Activated T-cell treated with anti-CD3 and anti-CD28 coated beads, Interleukin-2, amount 50 U/mL, for 48 hours (primary cell): ENCODE measurements around the gene CENPU.
A peak's percentile ranks its signal among the peaks of the same experiment; 100 is the strongest.
"Not testable (repeated sequence)": the region's sequence is repeated elsewhere in the genome, so short reads cannot be mapped to it uniquely, and the experiment has no call there.

Experiments used
- DNase-seq, 2 experiments: peaks; one replicate each; pipeline ENCODE4 v3.0.0-alpha.2; 2020

CENPU gene, protein sequence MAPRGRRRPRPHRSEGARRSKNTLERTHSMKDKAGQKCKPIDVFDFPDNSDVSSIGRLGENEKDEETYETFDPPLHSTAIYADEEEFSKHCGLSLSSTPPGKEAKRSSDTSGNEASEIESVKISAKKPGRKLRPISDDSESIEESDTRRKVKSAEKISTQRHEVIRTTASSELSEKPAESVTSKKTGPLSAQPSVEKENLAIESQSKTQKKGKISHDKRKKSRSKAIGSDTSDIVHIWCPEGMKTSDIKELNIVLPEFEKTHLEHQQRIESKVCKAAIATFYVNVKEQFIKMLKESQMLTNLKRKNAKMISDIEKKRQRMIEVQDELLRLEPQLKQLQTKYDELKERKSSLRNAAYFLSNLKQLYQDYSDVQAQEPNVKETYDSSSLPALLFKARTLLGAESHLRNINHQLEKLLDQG

GRCh38 chr4:184733654-184734524 lies at the start of gene CENPU:
Gene CENPU, minus strand, starts transcription at chr4:184734096. Its CDS starts 34 bp downstream, at chr4:184734062.
- peak; percentile 98 for DNase-seq

DNA sequence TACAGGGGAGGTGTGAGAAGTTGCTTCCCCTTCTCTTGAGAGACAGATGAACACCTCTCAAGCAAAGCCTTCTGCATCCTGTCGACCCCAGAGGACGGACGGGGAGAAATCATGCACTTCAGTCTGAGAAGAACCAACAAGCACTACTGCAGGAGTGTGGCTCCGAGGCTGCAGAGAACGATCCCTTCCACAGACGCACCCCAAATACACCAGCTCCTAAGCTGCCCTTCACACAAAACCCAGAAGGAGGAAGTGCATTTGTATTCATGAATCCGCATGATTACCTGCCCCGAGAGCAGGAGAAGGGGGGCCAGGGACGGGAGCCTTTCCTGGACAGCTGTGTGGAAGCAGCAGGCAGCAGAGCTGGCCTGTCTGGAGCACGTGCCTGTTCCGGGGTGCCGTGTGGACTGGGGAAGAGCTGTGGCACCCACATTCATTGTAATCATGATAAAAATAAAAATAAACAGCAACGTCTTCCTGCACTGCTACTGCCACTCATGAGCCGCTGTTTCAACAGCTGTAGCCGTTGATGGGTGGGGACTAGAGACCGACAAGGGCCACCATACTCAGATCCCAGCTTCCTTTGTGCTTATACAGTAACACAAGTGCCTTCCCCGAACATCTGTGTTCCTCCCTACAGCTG lies 49.0 kb upstream of the CENPU start:
- DNase-seq, result no peak

- not testable (repeated sequence) for DNase-seq
Observed at GRCh38 chr4:184779160-184779559, 45.3 kb upstream of the CENPU start.

DNA sequence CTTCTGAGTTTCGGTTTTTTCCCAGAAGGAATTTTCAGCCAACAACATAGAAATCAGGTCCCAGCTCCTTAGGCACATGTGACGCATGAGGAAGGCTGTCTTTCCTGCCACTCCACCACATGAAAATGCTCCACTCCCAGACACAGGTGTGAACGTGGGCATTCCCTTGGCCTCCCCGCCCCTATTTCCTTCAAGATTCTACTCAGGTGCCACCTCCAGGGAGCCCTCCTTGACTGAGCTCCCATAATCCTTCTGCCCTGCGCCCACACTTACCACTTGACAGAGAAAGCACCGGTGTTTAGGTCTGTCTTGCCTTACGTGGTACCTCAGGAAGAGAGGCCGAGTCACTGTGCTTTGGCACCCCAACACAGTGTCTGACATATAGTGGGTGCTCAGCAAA lies 44.4 kb upstream of the CENPU start:
- DNase-seq, result no peak

DNA sequence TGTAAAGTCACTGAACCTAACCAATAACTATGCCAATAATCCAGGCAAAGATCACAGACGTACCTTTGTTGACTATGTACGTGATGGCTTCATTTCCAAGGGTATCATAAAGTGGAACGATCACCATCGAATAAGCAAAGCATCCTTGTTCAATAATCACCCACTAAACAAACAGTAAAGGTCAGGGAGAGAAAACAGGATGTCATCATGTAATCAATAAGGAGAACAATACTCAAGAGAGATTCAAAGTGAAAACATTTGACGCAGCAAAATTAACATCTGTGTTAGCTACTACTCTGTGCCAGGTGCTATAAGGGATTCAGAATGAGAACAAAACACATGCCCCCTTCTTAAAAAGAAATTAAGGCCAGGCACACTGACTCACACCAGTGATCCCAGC lies 42.9 kb upstream of the CENPU start:
- no peak for DNase-seq

- DNase-seq, result no peak
Observed at GRCh38 chr4:184775854-184776555, 42.1 kb upstream of the CENPU start.

DNA sequence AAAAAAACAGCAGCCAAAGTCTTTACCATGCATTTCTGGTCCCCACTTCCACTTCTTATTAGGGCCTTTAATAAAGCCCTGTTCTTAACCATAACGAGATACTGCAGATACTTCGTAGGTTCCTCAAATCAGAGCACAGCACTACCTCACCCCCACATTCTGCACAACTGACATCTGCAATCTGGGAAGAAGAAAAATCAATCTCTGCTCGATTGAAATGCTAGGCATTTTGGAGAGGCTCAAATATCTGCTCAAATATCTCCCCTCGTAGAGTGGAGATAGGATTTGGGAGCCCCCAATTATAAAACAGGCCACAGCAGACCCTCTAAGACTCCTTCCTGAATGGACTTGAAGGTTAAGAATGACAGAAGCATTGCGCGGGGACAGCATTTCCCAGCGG lies 40.3 kb upstream of the CENPU start:
- no peak for DNase-seq

DNA sequence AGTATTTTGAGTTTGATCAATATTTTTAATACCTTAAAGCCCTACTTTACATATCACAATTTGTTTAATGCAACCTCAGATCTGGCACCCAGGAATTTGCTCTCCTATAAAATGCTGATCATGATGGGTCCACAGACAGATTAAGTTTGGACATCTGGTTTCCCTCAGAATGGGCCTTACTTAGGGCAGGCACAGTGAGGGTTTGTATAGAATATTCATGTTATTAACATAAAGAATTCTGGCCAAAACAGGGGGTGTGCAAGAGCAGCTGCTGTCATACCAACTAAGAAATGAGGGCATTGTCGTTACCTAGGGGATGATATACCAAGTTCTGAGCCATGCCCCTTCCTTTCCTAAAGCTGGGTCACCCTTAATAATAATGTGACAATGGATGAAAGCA lies 37.5 kb upstream of the CENPU start:
- no peak for DNase-seq

- no peak for DNase-seq
Observed at GRCh38 chr4:184769141-184769765, 35.4 kb upstream of the CENPU start.

DNA sequence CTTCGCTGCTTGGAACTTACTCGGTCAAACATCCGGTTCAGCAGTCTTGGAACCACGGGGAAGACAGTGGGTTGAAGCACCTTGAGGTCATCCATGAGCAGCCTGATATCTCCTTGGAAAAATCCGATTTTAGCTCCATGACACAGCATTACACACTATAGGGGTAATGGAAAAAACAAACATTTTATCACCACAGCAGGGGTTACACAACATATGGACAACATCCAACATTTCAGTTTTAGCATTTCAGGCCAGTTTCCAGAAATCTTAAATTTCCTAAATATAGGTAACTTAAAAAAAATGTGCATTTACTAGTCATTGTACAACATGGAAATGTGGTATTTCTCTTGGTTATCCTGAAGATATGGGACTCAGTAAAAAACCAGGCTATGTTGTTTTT lies 34.4 kb upstream of the CENPU start:
- DNase-seq, result no peak

- no peak for DNase-seq
Observed at GRCh38 chr4:184766446-184766845, 32.5 kb upstream of the CENPU start.

DNA sequence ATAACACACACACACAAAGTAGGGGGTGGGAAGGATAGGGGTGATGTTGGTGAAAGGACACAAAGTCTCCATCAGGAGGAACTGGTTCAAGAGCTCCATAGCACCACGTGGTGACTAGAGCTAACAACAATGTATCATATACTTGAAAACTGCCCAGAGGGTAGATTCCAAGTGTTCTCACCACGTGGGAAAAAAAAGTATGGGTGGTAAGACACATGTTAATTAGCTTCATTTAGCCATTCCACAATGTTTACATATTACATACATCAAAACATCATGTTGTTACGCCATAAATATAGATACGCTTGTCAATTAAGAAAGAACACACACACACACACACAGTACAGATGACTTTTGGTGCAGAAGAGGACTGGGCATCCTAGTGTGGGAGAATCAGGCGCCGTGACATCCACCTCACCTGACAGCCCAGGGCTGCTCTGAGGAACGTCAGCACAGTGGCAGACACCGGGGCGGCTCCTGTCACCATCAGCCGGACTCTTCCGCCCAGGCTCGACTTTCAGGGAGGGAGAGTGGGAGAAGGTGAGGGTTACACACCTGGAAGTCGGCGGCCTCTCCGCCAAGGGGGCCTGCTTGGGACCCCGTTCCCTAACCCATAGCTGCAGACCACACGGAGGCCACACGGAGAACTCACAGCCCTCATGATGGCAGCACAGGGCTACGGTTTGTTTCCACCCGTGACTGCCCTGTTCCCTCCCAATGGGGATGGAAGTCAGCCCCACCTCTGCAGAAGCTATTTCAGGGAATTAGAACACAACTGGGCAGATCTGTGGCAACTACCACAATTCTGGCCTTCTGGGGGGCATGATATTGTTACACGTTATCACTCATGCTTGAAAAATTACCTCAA lies 31.8 kb upstream of the CENPU start:
- DNase-seq, result no peak

GRCh38 chr4:184764601-184765000 lies 30.7 kb upstream of the CENPU start:
- DNase-seq, result no peak

DNA sequence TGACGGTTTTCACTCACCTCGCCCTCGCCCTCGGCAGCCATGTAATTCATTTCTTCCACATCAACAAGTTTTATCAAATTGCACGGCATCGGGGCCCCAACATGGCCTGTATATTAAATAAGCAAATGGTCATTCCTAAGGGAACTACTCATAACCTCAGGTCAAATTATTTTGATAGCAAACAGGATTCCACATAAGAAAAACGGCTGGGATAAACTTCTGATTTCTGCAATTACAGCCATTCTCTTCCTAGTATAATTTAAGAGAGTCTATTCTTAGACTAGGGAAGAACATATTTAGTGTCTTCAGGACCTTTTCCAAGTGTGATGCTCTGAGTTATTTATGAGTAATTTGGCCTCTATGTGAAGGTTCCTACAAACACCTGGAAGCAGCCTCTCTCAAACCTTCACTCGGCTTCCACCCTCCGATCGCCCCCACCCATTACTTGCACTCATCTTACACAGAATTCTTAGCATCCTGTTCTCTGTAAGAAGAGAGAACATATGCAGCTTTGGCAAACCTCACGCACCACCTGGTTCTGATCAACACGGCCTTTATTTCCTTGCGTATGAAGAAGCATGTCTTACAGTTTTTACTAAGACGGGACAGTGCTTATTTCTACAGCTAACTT lies 29.4 kb upstream of the CENPU start:
- DNase-seq, result no peak

DNA sequence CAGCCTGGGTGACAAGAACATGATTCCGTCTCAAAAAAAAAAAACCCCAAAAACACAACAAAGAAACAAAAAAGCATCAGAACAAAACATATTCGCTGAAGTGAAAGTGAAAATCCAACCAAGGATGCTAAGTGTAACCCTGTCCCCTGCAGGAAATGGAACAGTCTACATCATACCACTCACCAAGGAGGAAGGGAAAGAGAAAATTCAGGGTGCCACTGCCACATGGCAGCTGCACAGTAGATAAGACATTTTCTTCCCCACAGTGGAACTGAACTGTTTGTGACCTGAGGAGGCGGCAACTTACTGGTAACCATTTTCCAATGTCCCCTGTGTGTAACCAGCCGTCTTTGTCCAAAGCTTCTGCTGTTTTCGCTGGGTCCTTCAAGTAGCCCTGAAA lies 28.2 kb upstream of the CENPU start:
- DNase-seq, result peak; percentile 49 to 53

DNA sequence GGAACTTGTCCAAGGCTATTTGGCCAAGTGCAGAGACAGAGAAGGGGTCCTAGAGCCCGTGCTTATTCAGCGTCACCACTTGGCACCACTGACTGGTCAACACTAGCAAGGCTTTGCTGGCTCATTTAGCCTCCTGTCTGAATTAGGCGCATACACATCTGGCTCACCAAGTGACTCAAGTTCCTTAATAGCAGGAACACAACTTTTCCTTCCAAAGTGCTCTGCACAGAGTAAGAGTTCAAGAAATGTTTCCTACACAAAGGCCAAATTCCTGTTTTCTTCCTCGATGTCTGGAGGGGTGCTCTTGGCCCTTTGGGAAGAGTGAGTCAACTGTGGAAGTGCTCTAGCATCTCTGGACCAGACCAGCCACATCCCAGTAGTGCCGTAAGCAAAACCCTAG lies 26.8 kb upstream of the CENPU start:
- DNase-seq, result no peak

DNA sequence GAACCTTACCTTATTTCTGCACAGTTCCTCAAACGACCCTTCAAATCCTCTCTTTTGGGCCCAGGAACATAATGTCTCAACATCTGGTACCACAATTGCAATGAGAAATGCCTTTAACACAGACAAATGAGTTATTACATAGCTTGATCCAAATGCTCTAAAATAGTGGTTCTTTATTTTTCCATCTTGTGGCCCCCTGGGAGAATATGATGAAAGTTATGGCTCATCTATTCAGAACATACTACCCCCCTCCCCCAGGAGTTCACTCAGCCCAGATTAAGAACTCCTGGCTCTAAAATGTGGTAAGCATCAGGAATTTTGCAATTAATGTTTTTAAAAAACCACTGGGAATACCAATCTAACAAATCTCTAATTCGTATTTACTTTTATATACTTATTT lies 23.9 kb upstream of the CENPU start:
- DNase-seq, result no peak

DNA sequence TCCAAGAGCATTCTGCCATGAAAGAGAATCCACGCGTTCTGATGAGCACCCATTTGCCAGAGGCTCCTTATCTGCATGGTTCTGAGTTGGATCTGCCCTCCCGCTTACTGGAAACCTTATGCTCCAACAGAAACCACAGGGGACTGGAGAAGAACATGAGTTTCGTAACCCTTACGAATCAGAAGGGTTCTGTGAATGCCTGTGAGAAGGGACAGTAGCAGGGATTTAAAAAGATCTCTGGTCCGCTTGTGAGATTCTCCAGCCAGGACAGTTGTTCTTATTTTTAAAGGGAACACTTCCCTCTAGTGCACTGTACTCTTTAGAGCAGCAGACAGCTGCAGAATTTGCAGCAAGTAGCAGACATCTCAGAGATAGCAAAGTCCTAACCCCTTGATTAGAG lies 22.5 kb upstream of the CENPU start:
- no peak for DNase-seq

GRCh38 chr4:184755278-184755677 lies 21.4 kb upstream of the CENPU start:
- DNase-seq, result no peak

- no peak for DNase-seq
Observed at GRCh38 chr4:184752496-184753275, 18.8 kb upstream of the CENPU start.
